IMR-90 (cell line): ENCODE results near the gene COL15A1. TPM values are rescaled to one million over a fixed set of nuclear protein-coding genes. Genes with fewer than 3 reads are reported as not detected.

Experiments used
- ATAC-seq: fragments of 200-7000 bp; cut with Tn5 transposase; 2 replicates; pipeline ENCODE4 v1.9.1; 2020; ENCODE audit warnings: low read depth, mild to moderate bottlenecking, moderate library complexity
- BruUV-seq: library from RNA; stranded (reverse); fragments of 400-500 nt; replicated peaks from 2 replicates; lab custom pipeline; 2021; lab: Mats Ljungman, UMichigan
- CTCF ChIA-PET: fragments of 300-600 bp; formaldehyde crosslinking; extraction: SDS; loops from one replicate; lab custom pipeline; 2021; ENCODE audit warnings: antibody characterized with exemption; lab: Yijun Ruan, JAX
- POLR2A ChIA-PET: fragments of 300-600 bp; sonication (Branson Sonifier 250); formaldehyde crosslinking; loops from one replicate; lab custom pipeline; 2022; ENCODE audit warnings: antibody characterized with exemption; ENCODE audit not compliant: unreplicated experiment; lab: Charles Lee
- DNase-seq: peaks from one replicate; pipeline ENCODE4 v3.0.0; 2013
- H2AFZ ChIP-seq: replicated peaks from 2 replicates; pipeline ENCODE3; 2013; ENCODE audit warnings: low read length, mild to moderate bottlenecking; ENCODE audit not compliant: poor library complexity
- H2AK5ac ChIP-seq: 2 replicates; pipeline ENCODE4 v1.6.1; 2013; ENCODE audit warnings: low read depth, low read length, inconsistent platforms
- H2AK9ac ChIP-seq: replicated peaks from 2 replicates; pipeline ENCODE3; 2013; ENCODE audit warnings: mild to moderate bottlenecking, low read depth, low read length, moderate library complexity; ENCODE audit not compliant: poor library complexity
- H2BK120ac ChIP-seq: 2 replicates; pipeline ENCODE4 v1.6.1; 2013; ENCODE audit warnings: low read depth, low read length, inconsistent platforms
- H2BK15ac ChIP-seq: 3 replicates; pipeline ENCODE4 v1.6.1; 2013; ENCODE audit warnings: low read depth, low read length, inconsistent platforms
- H2BK20ac ChIP-seq: 2 replicates; pipeline ENCODE4 v1.6.1; 2013; ENCODE audit warnings: low read depth, mild to moderate bottlenecking, inconsistent platforms, low read length, moderate library complexity
- H2BK5ac ChIP-seq: 2 replicates; pipeline ENCODE4 v1.6.1; 2013; ENCODE audit warnings: mild to moderate bottlenecking, low read depth, low read length, inconsistent platforms; ENCODE audit not compliant: poor library complexity, severe bottlenecking
- H3K14ac ChIP-seq: replicated peaks from 2 replicates; pipeline ENCODE4 v1.6.1; 2013; ENCODE audit warnings: low read depth, low read length, inconsistent platforms
- H3K18ac ChIP-seq: 2 replicates; pipeline ENCODE4 v1.6.1; 2013; ENCODE audit warnings: low read depth, low read length, control low read depth
- H3K23ac ChIP-seq: 2 replicates; pipeline ENCODE4 v1.6.1; 2013; ENCODE audit warnings: low read depth, low read length, inconsistent platforms
- H3K27ac ChIP-seq: 2 replicates; pipeline ENCODE4 v1.5.1; 2013; ENCODE audit warnings: mild to moderate bottlenecking, control low read depth, low read length; ENCODE audit not compliant: insufficient read depth
- H3K27me3 ChIP-seq: 2 replicates; pipeline ENCODE4 v1.6.1; 2013; ENCODE audit warnings: low read length; ENCODE audit not compliant: control insufficient read depth, insufficient read depth
- H3K36me3 ChIP-seq: 2 replicates; pipeline ENCODE4 v1.6.1; 2013; ENCODE audit warnings: low read length, mixed read lengths; ENCODE audit not compliant: control insufficient read depth, insufficient read depth
- H3K4ac ChIP-seq: 2 replicates; pipeline ENCODE4 v1.6.1; 2013; ENCODE audit warnings: low read depth, low read length, inconsistent platforms
- H3K4me1 ChIP-seq: 2 replicates; pipeline ENCODE4 v1.6.1; 2013; ENCODE audit warnings: low read length, mixed read lengths; ENCODE audit not compliant: control insufficient read depth, insufficient read depth
- H3K4me2 ChIP-seq: 2 replicates; pipeline ENCODE4 v1.6.1; 2013; ENCODE audit warnings: low read depth, mild to moderate bottlenecking, control low read depth, low read length, moderate library complexity
- H3K4me3 ChIP-seq: 2 replicates; pipeline ENCODE4 v1.5.1; 2013; ENCODE audit warnings: low read depth, mild to moderate bottlenecking, control low read depth, low read length, moderate library complexity; ENCODE audit not compliant: insufficient read depth
- H3K56ac ChIP-seq: 2 replicates; pipeline ENCODE4 v1.6.1; 2013; ENCODE audit warnings: low read length, inconsistent platforms; ENCODE audit not compliant: insufficient read depth; ENCODE audit errors: extremely low read depth
- H3K79me1 ChIP-seq, 2 experiments: 2 replicates each; pipeline ENCODE4 v1.6.1; 2013; ENCODE audit warnings: low read length in 2 of 2, inconsistent platforms in 1 of 2, low read depth in 1 of 2
- H3K9ac ChIP-seq: 2 replicates; pipeline ENCODE4 v1.6.1; 2013; ENCODE audit warnings: low read depth, low read length, control low read depth
- H3K9me1 ChIP-seq: 2 replicates; pipeline ENCODE4 v1.6.1; 2013; ENCODE audit warnings: low read length, inconsistent platforms; ENCODE audit not compliant: insufficient read depth
- H3K9me3 ChIP-seq: 2 replicates; pipeline ENCODE4 v1.6.1; 2013; ENCODE audit warnings: low read length; ENCODE audit not compliant: control insufficient read depth, insufficient read depth
- H4K20me1 ChIP-seq: 2 replicates; pipeline ENCODE4 v1.6.1; 2013; ENCODE audit warnings: low read length, inconsistent platforms; ENCODE audit not compliant: insufficient read depth
- H4K5ac ChIP-seq: 2 replicates; pipeline ENCODE4 v1.6.1; 2013; ENCODE audit warnings: mild to moderate bottlenecking, low read depth, low read length, control low read depth
- H4K8ac ChIP-seq, 2 experiments: 2 replicates each; pipeline ENCODE4 v1.6.1; 2013; ENCODE audit warnings: low read depth in 2 of 2, low read length in 2 of 2, control low read depth in 1 of 2, inconsistent platforms in 1 of 2
- H4K91ac ChIP-seq: 2 replicates; pipeline ENCODE4 v1.6.1; 2013; ENCODE audit warnings: low read depth, low read length, inconsistent platforms; ENCODE audit not compliant: insufficient read depth
- BHLHE40 ChIP-seq: fragments of 150-350 bp; IDR thresholded peaks from 2 replicates; pipeline ENCODE4 v1.6.1; 2016; ENCODE audit warnings: mild to moderate bottlenecking, low read depth, low read length
- CEBPB ChIP-seq: IDR thresholded peaks from 2 replicates; pipeline ENCODE4 v1.6.1; 2012; ENCODE audit warnings: low read depth, low read length, improper control_type of control experiment
- CHD1 ChIP-seq: IDR thresholded peaks from 2 replicates; pipeline ENCODE4 v1.6.1; 2012; ENCODE audit warnings: low read depth, low read length, improper control_type of control experiment
- FOS ChIP-seq: fragments of 150-350 bp; IDR thresholded peaks from 2 replicates; pipeline ENCODE4 v1.6.1; 2016; ENCODE audit warnings: low read depth, low read length
- MAFK ChIP-seq: IDR thresholded peaks from 2 replicates; pipeline ENCODE4 v1.6.1; 2012; ENCODE audit warnings: low read depth, low read length, improper control_type of control experiment
- MAZ ChIP-seq: IDR thresholded peaks from 2 replicates; pipeline ENCODE4 v1.6.1; 2012; ENCODE audit warnings: low read depth, mild to moderate bottlenecking, low read length, improper control_type of control experiment, moderate library complexity, borderline replicate concordance
- MXI1 ChIP-seq: IDR thresholded peaks from 2 replicates; pipeline ENCODE4 v1.6.1; 2012; ENCODE audit warnings: low read depth, mild to moderate bottlenecking, low read length, moderate library complexity, borderline replicate concordance
- NFE2L2 ChIP-seq: fragments of 150-350 bp; IDR thresholded peaks from 2 replicates; pipeline ENCODE4 v1.6.1; 2016; ENCODE audit warnings: low read depth, mild to moderate bottlenecking, low read length
- POLR2A ChIP-seq: IDR thresholded peaks from 2 replicates; pipeline ENCODE4 v1.6.1; 2012; ENCODE audit warnings: mild to moderate bottlenecking, low read depth, low read length
- RAD21 ChIP-seq: IDR thresholded peaks from 2 replicates; pipeline ENCODE4 v1.6.1; 2012; ENCODE audit warnings: low read length, improper control_type of control experiment
- RCOR1 ChIP-seq: IDR thresholded peaks from 2 replicates; pipeline ENCODE4 v1.6.1; 2012; ENCODE audit warnings: mild to moderate bottlenecking, low read length, improper control_type of control experiment; ENCODE audit not compliant: insufficient replicate concordance
- RFX5 ChIP-seq: IDR thresholded peaks from 2 replicates; pipeline ENCODE4 v1.8.0; 2012; ENCODE audit warnings: low read depth, mild to moderate bottlenecking, low read length, moderate library complexity
- SMC3 ChIP-seq: fragments of 150-350 bp; IDR thresholded peaks from 2 replicates; pipeline ENCODE4 v1.6.1; 2016; ENCODE audit warnings: low read depth, mild to moderate bottlenecking, antibody characterized with exemption, low read length, moderate library complexity
- WGBS, 2 experiments: methylation state at CpG; one replicate each; pipeline versions ENCODE4 v1.1.5 to v1.1.7; 2013; ENCODE audit warnings: missing lambda C conversion rate in 2 of 2; ENCODE audit not compliant: insufficient read length in 1 of 2; ENCODE audit errors: extremely low coverage in 2 of 2; 5-methylcytosine and 5-hydroxymethylcytosine counted together
- dilution Hi-C: fragments of 300-500 bp; cut with HindIII; formaldehyde crosslinking; loops from one replicate; pipeline ENCODE4 v1.14.3; 2018; ENCODE audit warnings: low sequenced_read_pairs; ENCODE audit not compliant: unreplicated experiment
- in situ Hi-C: fragments of 300-500 bp; cut with MboI; formaldehyde crosslinking; loops from 3 replicates; pipeline ENCODE4 v1.14.3; 2019; ENCODE audit warnings: low sequenced_read_pairs, inconsistent platforms, mixed read lengths
- intact Hi-C: fragments of 100-400 bp; cut with micrococcal nuclease; formaldehyde crosslinking; loops from 2 replicates; pipeline ENCODE4 v1.10.0; 2022
- polyA plus RNA-seq, 3 experiments: library from polyadenylated mRNA; depleted of rRNA; stranded (reverse); fragments of >200 nt; gene quantifications; 2 replicates each; pipeline ENCODE4 v1.2.3, GENCODE V29; 2012; ENCODE audit warnings: low replicate concordance in 1 of 3
- total RNA-seq: library from RNA; depleted of rRNA; stranded (reverse); fragments of >200 nt; gene quantifications from 2 replicates; pipeline ENCODE4 v1.2.3, GENCODE V29; 2012
- TF ChIP-seq, protein P1 (sequence below): conservative IDR thresholded peaks from 2 replicates; pipeline ENCODE4 v1.5.1; 2012; ENCODE audit warnings: mild to moderate bottlenecking, low read depth, low read length, improper control_type of control experiment
- TF ChIP-seq, protein P2 (sequence below): fragments of 150-350 bp; IDR thresholded peaks from 2 replicates; pipeline ENCODE4 v1.6.1; 2017; ENCODE audit warnings: mild to moderate bottlenecking, antibody characterized with exemption, low read length, low read depth
- TF ChIP-seq, protein P3 (sequence below): fragments of 150-350 bp; IDR thresholded peaks from 2 replicates; pipeline ENCODE4 v1.6.1; 2016; ENCODE audit warnings: low read depth, mild to moderate bottlenecking, low read length, moderate library complexity, borderline replicate concordance

Gene COL15A1
- total and polyA plus RNA-seq, 2 of the 4 experiments (the other 2 are of a cell fraction): 2.2 to 3.7 TPM

DNA sequence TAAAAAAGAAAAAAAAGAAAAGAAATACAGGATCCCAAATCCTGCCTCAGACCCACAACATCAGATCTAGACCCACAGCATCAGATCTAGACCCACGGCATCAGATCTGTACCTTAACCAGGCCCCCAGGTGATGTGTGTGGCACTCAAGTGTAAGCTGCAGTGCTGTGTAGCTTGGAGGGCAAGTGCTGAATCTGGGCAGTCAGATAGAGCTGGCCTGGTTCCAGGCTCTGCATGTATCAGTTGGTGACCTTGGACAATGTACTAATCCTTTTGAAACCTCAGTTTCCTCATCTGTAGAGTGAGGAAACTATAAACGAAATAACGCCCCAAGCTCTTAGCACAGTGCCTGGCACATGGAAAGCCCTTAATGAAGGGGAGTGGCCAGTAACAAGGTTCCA lies 16.7 kb downstream of the COL15A1 start:
- no peaks in the 10 kb centered on the region for H4K20me1 ChIP-seq
- peak overlapping the region; percentile 48 for H3K4me2 ChIP-seq
- ATAC-seq (no peak), DNase-seq (no peak)
- peak overlapping the region; percentile 86 for H3K27ac ChIP-seq
- peak overlapping the region; percentile 26; the same call in 1 of the 2 replicates for H3K9ac ChIP-seq
- peak overlapping the region; percentile 97 for H4K91ac ChIP-seq
- peaks cover 19 to 63% of the 10 kb centered on the region in 2 experiments; a peak in 3 of 4 replicates for H3K79me1 ChIP-seq
- intact Hi-C loops (no loop called here), dilution Hi-C loops (no loop called here), in situ Hi-C loops (no loop called here)
- H3K9me1 ChIP-seq: peaks cover 51% of the 10 kb centered on the region
- peaks cover 7% of the 10 kb centered on the region for H3K9me3 ChIP-seq
- H2BK20ac ChIP-seq: peak overlapping the region; percentile 99
- peak overlapping the region; percentile 70 to 90 for H4K8ac ChIP-seq
- H2AFZ ChIP-seq: no peak overlapping the region
- ChIA-PET CTCF (interaction anchor here (0.5 to 1.3 kb wide), 2 partner anchors 38 to 363 kb away, joined by 3 read pairs; no protein-coding TSS in a partner anchor), POLR2A (no interaction called here)
- peak overlapping the region; percentile 87 for H3K23ac ChIP-seq
- H2AK9ac ChIP-seq: no peak overlapping the region
- peak overlapping the region; percentile 99 for H2BK120ac ChIP-seq
- no TSS peak for BruUV-seq
- peak overlapping the region; percentile 94 for H3K4ac ChIP-seq
- no peaks in the 10 kb centered on the region for H3K27me3 ChIP-seq
- peak overlapping the region; percentile 90 for H4K5ac ChIP-seq
- peak overlapping the region; percentile 98 for H2AK5ac ChIP-seq
- WGBS, 2 experiments: no CpG with 5 or more reads among the region's 3 CpGs
- peak overlapping the region; percentile 92 for H3K14ac ChIP-seq
- H2BK5ac ChIP-seq: peak overlapping the region; percentile 96
- no peak overlapping the region for H3K4me3 ChIP-seq
- H3K4me1 ChIP-seq: peaks cover 52% of the 10 kb centered on the region
- TF ChIP-seq BHLHE40 (no peak), MXI1 (no peak), SMC3 (no peak), MAZ (no peak), FOS (no peak), RCOR1 (no peak), RAD21 (no peak), POLR2A (no peak), RFX5 (no peak), CEBPB (no peak), CHD1 (no peak), NFE2L2 (no peak), MAFK (no peak)
- TF ChIP-seq, protein P1, sequence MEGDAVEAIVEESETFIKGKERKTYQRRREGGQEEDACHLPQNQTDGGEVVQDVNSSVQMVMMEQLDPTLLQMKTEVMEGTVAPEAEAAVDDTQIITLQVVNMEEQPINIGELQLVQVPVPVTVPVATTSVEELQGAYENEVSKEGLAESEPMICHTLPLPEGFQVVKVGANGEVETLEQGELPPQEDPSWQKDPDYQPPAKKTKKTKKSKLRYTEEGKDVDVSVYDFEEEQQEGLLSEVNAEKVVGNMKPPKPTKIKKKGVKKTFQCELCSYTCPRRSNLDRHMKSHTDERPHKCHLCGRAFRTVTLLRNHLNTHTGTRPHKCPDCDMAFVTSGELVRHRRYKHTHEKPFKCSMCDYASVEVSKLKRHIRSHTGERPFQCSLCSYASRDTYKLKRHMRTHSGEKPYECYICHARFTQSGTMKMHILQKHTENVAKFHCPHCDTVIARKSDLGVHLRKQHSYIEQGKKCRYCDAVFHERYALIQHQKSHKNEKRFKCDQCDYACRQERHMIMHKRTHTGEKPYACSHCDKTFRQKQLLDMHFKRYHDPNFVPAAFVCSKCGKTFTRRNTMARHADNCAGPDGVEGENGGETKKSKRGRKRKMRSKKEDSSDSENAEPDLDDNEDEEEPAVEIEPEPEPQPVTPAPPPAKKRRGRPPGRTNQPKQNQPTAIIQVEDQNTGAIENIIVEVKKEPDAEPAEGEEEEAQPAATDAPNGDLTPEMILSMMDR: no peak
- TF ChIP-seq, protein P2, sequence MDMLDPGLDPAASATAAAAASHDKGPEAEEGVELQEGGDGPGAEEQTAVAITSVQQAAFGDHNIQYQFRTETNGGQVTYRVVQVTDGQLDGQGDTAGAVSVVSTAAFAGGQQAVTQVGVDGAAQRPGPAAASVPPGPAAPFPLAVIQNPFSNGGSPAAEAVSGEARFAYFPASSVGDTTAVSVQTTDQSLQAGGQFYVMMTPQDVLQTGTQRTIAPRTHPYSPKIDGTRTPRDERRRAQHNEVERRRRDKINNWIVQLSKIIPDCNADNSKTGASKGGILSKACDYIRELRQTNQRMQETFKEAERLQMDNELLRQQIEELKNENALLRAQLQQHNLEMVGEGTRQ: no peak
- TF ChIP-seq, protein P3, sequence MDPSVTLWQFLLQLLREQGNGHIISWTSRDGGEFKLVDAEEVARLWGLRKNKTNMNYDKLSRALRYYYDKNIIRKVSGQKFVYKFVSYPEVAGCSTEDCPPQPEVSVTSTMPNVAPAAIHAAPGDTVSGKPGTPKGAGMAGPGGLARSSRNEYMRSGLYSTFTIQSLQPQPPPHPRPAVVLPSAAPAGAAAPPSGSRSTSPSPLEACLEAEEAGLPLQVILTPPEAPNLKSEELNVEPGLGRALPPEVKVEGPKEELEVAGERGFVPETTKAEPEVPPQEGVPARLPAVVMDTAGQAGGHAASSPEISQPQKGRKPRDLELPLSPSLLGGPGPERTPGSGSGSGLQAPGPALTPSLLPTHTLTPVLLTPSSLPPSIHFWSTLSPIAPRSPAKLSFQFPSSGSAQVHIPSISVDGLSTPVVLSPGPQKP: no peak
- H2BK15ac ChIP-seq: peak overlapping the region; percentile 97
- peak overlapping the region; percentile 98 for H3K18ac ChIP-seq
- H3K36me3 ChIP-seq: peaks cover 7% of the 10 kb centered on the region; the same call in 1 of the 2 replicates
- H3K56ac ChIP-seq: peak overlapping the region; percentile 35; the same call in 1 of the 2 replicates
